Heart left ventricle (tissue), 16 donors: ENCODE results near the gene NUP133. TPM values are rescaled to one million over a fixed set of nuclear protein-coding genes. Genes with fewer than 3 reads are reported as not detected.
A peak's percentile ranks its signal among the peaks of the same experiment; 100 is the strongest.
"Not testable (repeated sequence)": the region's sequence is repeated elsewhere in the genome, so short reads cannot be mapped to it uniquely, and the experiment has no call there.

Experiments
- ATAC-seq, 4 donors: fragments of 200-7000 bp; cut with Tn5 transposase; one replicate each; pipeline ENCODE4 v1.9.1; 2020 to 2022; ENCODE audit warnings: moderate library complexity in 4 of 4, mild to moderate bottlenecking in 3 of 4, moderate number of reproducible peaks in 1 of 4
- DNase-seq, 5 donors: peaks; one replicate each; pipeline ENCODE4 v3.0.0-alpha.2; 2020
- H3K27ac ChIP-seq, 12 donors: fragments of 200-600 bp; sonication (generic) in 4 of 12; one replicate each; pipeline versions ENCODE4 v1.5.0 to v1.8.0; 2016 to 2022; ENCODE audit warnings: mild to moderate bottlenecking in 2 of 12
- H3K27me3 ChIP-seq, 9 donors: fragments of 200-600 bp; sonication (generic) in 2 of 9; one replicate each; pipeline versions ENCODE4 v1.5.1 to v1.8.0; 2016 to 2022; ENCODE audit warnings: mild to moderate bottlenecking in 3 of 9
- H3K36me3 ChIP-seq, 9 donors: fragments of 200-600 bp; sonication (generic) in 2 of 9; one replicate each; pipeline versions ENCODE4 v1.5.0 to v1.8.0; 2018 to 2022; ENCODE audit warnings: mild to moderate bottlenecking in 2 of 9
- H3K4me1 ChIP-seq, 12 donors: fragments of 200-600 bp; sonication (generic) in 4 of 12; one replicate each; pipeline versions ENCODE4 v1.5.0 to v1.8.0; 2016 to 2022; ENCODE audit warnings: mild to moderate bottlenecking in 3 of 12
- H3K4me3 ChIP-seq, 12 donors: fragments of 200-600 bp; sonication (generic) in 4 of 12; one replicate each; pipeline versions ENCODE4 v1.5.0 to v1.8.0; 2017 to 2022; ENCODE audit warnings: mild to moderate bottlenecking in 9 of 12, moderate library complexity in 4 of 12
- H3K9me3 ChIP-seq, 12 donors: fragments of 200-600 bp; sonication (generic) in 4 of 12; one replicate each; pipeline versions ENCODE4 v1.5.0 to v1.8.0; 2016 to 2022; ENCODE audit warnings: mild to moderate bottlenecking in 1 of 12
- CTCF ChIP-seq, 12 donors: fragments of 200-600 bp; sonication (generic) in 4 of 12; IDR thresholded peaks; one replicate each; pipeline versions ENCODE4 v1.5.0 to v1.8.0; 2018 to 2022; ENCODE audit warnings: antibody characterized with exemption in 12 of 12, mild to moderate bottlenecking in 5 of 12
- POLR2A ChIP-seq, 2 donors: fragments of 450-650 bp; IDR thresholded peaks; one replicate each; pipeline ENCODE4 v1.6.1; 2017; ENCODE audit warnings: antibody characterized with exemption in 2 of 2, mild to moderate bottlenecking in 2 of 2, moderate library complexity in 2 of 2
- WGBS, 4 donors: extraction: QIAGEN DNeasy Blood & Tissue Kit in 2 of 4; methylation state at CpG; one replicate each; pipeline versions ENCODE4 v1.1.5 to v1.1.7; 2013 to 2018; 5-methylcytosine and 5-hydroxymethylcytosine counted together
- intact Hi-C, 10 donors: fragments of 100-400 bp; cut with DNase I; formaldehyde crosslinking; loops; one replicate each; pipeline versions ENCODE4 v1.11.1 to v1.14.2; 2022
- polyA plus RNA-seq, 2 donors: library from polyadenylated mRNA; stranded (reverse); fragments of 200-250 nt; gene quantifications; one replicate each; pipeline ENCODE4 v1.2.3, GENCODE V29; 2013
- total RNA-seq, 9 donors: library from RNA; depleted of rRNA in 2 of 9; stranded (reverse); fragments of >200 nt in 2 of 9; fragmentation: NEBNext Ultra II Directional in 3 of 9; extraction: Animal tissue kit (Norgen Biotek cat#: 25700) in 3 of 9; gene quantifications; one replicate each; pipeline versions ENCODE4 v1.1.0 to v1.2.4, GENCODE V29; 2016 to 2023
- donor health status: ischemic (EF 13 %, LVEDD 7.1; RV severe dilation, severe dysfunction).
- donor health status: healthy with polysubstance abuse.
- donor health status: DM: no; HTN: yes; CAD: no.
- donor health status: DM: no; HTN: no; CAD: no.
- donor health status: ischemic (EF 25% LVEDD 6.9; RV normal size, moderate dysfunction).
- donor health status: ischemic (EF 25% LVEDD 5.7; RV mildly dilated, moderate dysfunction).
- donor health status: healthy.
- donor health status: DM: yes; HTN: yes; CAD: no.
- donor health status: ischemic (EF 35%, LVEDD 5.7; RV mildly dilated, moderate dysfunction).
- donor health status: nonischemic (EF 11% LVEDD 7.7; RV severe dilation, severe dysfunction).
- donor health status: DM: yes; HTN: yes; CAD: no.
- donor health status: PGD.
- donor health status: ischemic (EF 29% LVEDD 5.4; RV normal size, mild dysfunction).
- donor health status: nonischemic (EF 23%, LVEDD 6.1; RV moderate dilation, normal function).

NUP133 gene
- total and polyA plus RNA-seq, 11 donors: 8.0 to 37.3 (median 28.6) TPM

GRCh38 chr1:229523052-229523451 lies 14.9 kb upstream of the NUP133 start:
- no peaks in the 10 kb centered on the region for H3K9me3 ChIP-seq
- no peaks in the 10 kb centered on the region for H3K27me3 ChIP-seq
- H3K27ac ChIP-seq: no peak overlapping the region
- intact Hi-C loops: no loop called here
- peaks cover 0 to 99% (median 81%) of the 10 kb centered on the region in 9 donors for H3K36me3 ChIP-seq
- 83 to 90% (median 87%) methylated on average over 1 of the region's 1 CpG for WGBS, 4 donors
- no peak for ATAC-seq
- TF ChIP-seq CTCF (IDR thresholded peaks at IDR 0.05): no peak
- TF ChIP-seq POLR2A (IDR thresholded peaks at IDR 0.05): no peak
- no peak overlapping the region for H3K4me3 ChIP-seq
- H3K4me1 ChIP-seq: no peaks in the 10 kb centered on the region
- DNase-seq: no peak

GRCh38 chr1:229514578-229515275 lies 6.6 kb upstream of the NUP133 start:
- H3K4me3 ChIP-seq: no peak overlapping the region
- ATAC-seq: peak; percentile 77 to 90 (median 88)
- intact Hi-C loops: loop anchor here in 9 of 10 donors (1.0 to 10.0 kb wide), 4 partner anchors 256 to 260 kb away; no protein-coding TSS in a partner anchor
- H3K4me1 ChIP-seq: no peaks in the 10 kb centered on the region
- no peaks in the 10 kb centered on the region for H3K27me3 ChIP-seq
- no peaks in the 10 kb centered on the region for H3K9me3 ChIP-seq
- WGBS, 4 donors: 38 to 41% (median 39%) methylated on average over 8 of the region's 8 CpGs
- DNase-seq: peak in 4 of 5 donors; percentile 48 to 62 (median 56)
- no peak overlapping the region for H3K27ac ChIP-seq
- peaks cover 0 to 37% (median 30%) of the 10 kb centered on the region in 9 donors for H3K36me3 ChIP-seq
- TF ChIP-seq POLR2A (IDR thresholded peaks at IDR 0.05) (no peak), CTCF (IDR thresholded peaks at IDR 0.05) (peak; percentile 71 to 91 (median 79))

GRCh38 chr1:229511625-229512024 lies 3.5 kb upstream of the NUP133 start:
- H3K27ac ChIP-seq, H3K27me3 ChIP-seq, ATAC-seq, H3K36me3 ChIP-seq, H3K9me3 ChIP-seq, DNase-seq, H3K4me3 ChIP-seq: not testable (repeated sequence)
- 88 to 94% (median 91%) methylated on average over 3 to 6 of the region's 6 CpGs for WGBS, 4 donors
- intact Hi-C loops: loop anchor here in 6 of 10 donors (5.0 to 10.0 kb wide), 2 partner anchors 254 to 257 kb away; no protein-coding TSS in a partner anchor
- H3K4me1 ChIP-seq: peaks cover 0 to 20% (median 15%) of the 10 kb centered on the region in 12 donors

GRCh38 chr1:229511201-229511600 lies 3.1 kb upstream of the NUP133 start:
- not testable (repeated sequence) for H3K27ac ChIP-seq, H3K4me3 ChIP-seq, H3K36me3 ChIP-seq, DNase-seq, H3K9me3 ChIP-seq, ATAC-seq, H3K27me3 ChIP-seq
- 78 to 96% (median 81%) methylated on average over 2 of the region's 2 CpGs for WGBS, 4 donors
- intact Hi-C loops: loop anchor here in 6 of 10 donors (5.0 to 10.0 kb wide), 2 partner anchors 254 to 256 kb away; no protein-coding TSS in a partner anchor
- peaks cover 0 to 22% (median 16%) of the 10 kb centered on the region in 12 donors for H3K4me1 ChIP-seq

GRCh38 chr1:229509576-229509975 lies 1.4 kb upstream of the NUP133 start:
- H3K9me3 ChIP-seq: no peaks in the 10 kb centered on the region
- no peak overlapping the region for H3K27ac ChIP-seq
- ATAC-seq: no peak
- H3K4me3 ChIP-seq: no peak overlapping the region
- TF ChIP-seq CTCF (IDR thresholded peaks at IDR 0.05) (no peak), POLR2A (IDR thresholded peaks at IDR 0.05) (no peak)
- no peak for DNase-seq
- H3K27me3 ChIP-seq: no peaks in the 10 kb centered on the region
- peaks cover 0 to 14% (median 8%) of the 10 kb centered on the region in 9 donors for H3K36me3 ChIP-seq
- 85 to 90% (median 88%) methylated on average over 2 of the region's 2 CpGs for WGBS, 4 donors
- intact Hi-C loops: loop anchor here in 2 of 10 donors (2.0 to 5.0 kb wide), 4 partner anchors 49 to 239 kb away; partner anchors contain the start of genes RAB4A (in 2 of the 2) and ABCB10 (in 1 of the 2)
- H3K4me1 ChIP-seq: peaks cover 0 to 23% (median 16%) of the 10 kb centered on the region in 12 donors
